A673 (cell line): ENCODE results near the gene NQO2.

ENCODE experiments used
- CTCF ChIP-seq: fragments of 300-800, 200-600 bp; sonication (generic); conservative IDR thresholded peaks from 2 replicates; pipeline ENCODE4 v1.5.1; 2017; ENCODE audit warnings: low read depth, mild to moderate bottlenecking, antibody characterized with exemption, low read length, moderate library complexity, mixed read lengths
- EZH2 ChIP-seq: fragments of 200-600 bp; sonication (generic); IDR thresholded peaks from 2 replicates; pipeline ENCODE4 v1.6.1; 2017; ENCODE audit warnings: borderline replicate concordance, low read depth, mild to moderate bottlenecking, mixed read lengths, antibody characterized with exemption, low read length; ENCODE audit not compliant: poor library complexity, severe bottlenecking

GRCh38 chr6:3041147-3041546, 41.5 kb downstream of the NQO2 start:
- no peak for TF ChIP-seq CTCF
- TF ChIP-seq EZH2 = no peak
